HG02885 (cell line): ENCODE measurements around the gene ATP11A.
A peak's percentile ranks its signal among the peaks of the same experiment; 100 is the strongest.

ENCODE experiments used
- ATAC-seq: cut with Tn5 transposase; IDR thresholded peaks from one replicate; pipeline ENCODE4 v1.9.1; 2021; ENCODE audit warnings: mild to moderate bottlenecking; ENCODE audit not compliant: unreplicated experiment, poor library complexity

ATP11A gene

DNA sequence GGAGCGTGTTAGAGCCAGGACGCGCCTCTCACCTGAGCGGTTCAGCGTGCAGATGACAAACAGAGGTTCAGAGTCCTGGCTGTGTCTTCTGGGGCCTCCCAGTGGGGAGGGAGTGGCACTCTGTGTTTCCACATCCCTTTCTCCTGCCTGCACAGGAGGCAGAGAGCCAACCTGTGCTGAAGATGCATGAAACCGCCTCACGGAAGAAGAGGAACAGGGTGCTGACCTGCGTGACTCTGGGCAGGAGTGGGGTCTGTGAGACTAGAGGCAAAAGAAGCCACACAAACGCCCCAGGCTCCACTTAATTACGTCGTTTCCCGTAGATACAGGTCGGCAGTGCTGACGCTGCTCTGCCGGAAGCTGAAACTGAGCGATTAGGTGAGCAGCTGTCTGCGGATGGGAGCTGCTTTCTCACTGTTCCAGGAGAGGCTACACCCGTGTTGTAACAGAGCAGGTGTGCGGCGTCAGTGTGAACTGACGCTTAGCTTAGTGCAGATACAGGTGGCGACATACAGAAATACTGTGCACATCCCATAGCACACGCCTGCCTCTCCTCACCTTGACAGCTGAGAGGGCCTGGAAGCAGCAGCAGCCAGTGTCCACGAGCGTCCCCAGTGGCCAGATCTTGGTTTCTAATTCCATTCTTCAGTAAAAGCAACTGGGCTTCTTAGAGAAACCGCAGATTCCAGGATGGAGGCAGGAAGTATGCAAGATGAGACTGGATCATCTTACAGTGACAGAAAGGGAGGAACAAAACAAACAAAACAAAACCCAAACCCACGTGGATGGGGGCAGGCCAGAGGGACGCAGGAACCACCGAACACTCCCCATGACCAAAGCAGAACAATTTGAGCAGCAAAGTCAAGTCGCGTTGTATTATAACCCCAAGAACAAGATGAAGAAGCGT is 241.4 kb downstream of the ATP11A start:
- peak; percentile 92 for ATAC-seq

GRCh38 chr13:112932971-112933370 is 243.1 kb downstream of the ATP11A start:
- no peak for ATAC-seq

- no peak for ATAC-seq
Measured at GRCh38 chr13:112933649-112934048, 243.8 kb downstream of the ATP11A start.

DNA sequence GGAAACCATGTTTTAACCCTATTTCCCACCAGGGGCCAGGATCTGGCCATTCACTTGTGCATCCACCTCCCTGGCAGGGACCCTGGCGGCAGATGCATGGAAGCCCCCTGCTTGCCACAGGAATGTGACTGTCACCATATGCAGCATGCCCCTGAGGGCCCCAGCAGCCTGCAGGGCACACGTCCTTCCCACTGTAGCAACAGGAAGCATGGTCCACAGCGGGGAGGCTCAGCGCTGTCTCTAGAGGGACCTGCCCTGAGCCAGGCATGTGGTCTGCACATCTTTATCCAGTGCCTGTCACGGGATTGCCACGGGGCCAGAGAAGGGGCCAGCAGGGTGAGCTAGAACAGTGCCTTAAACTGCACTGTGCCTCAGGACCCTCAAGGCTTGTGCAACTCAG is 244.2 kb downstream of the ATP11A start:
- ATAC-seq: no peak
